Ovary (tissue), 9 donors: ENCODE results near the gene ITIH1. TPM values are rescaled to one million over a fixed set of nuclear protein-coding genes. Genes with fewer than 3 reads are reported as not detected.

Experiments used
- DNase-seq, 5 donors: peaks; one replicate each; pipeline ENCODE4 v3.0.0-alpha.2; 2019 to 2020
- H3K27ac ChIP-seq, 2 donors: fragments of 200-600 bp; one replicate each; pipeline versions ENCODE4 v1.5.1 to v1.8.0; 2019 to 2022
- H3K27me3 ChIP-seq: fragments of 200-600 bp; one replicate; pipeline ENCODE4 v1.8.0; 2022
- H3K36me3 ChIP-seq: fragments of 200-600 bp; sonication (generic); one replicate; pipeline ENCODE4 v1.5.1; 2019
- H3K4me1 ChIP-seq: one replicate; pipeline ENCODE4 v1.8.1; 2013; ENCODE audit warnings: mild to moderate bottlenecking, moderate library complexity; ENCODE audit not compliant: insufficient read depth
- H3K4me3 ChIP-seq: fragments of 200-600 bp; sonication (generic); one replicate; pipeline ENCODE4 v1.5.1; 2017
- H3K9me3 ChIP-seq, 2 donors: fragments of 200-600 bp in 1 of 2; sonication (generic) in 1 of 2; one replicate each; pipeline versions ENCODE4 v1.5.1 to v1.8.1; 2013 to 2019; ENCODE audit warnings: mild to moderate bottlenecking in 1 of 2, moderate library complexity in 1 of 2
- EP300 ChIP-seq: sonication (generic); formaldehyde crosslinking; IDR thresholded peaks from one replicate; pipeline ENCODE4 v1.6.1; 2017; ENCODE audit warnings: antibody characterized with exemption
- POLR2A ChIP-seq: fragments of 450-650 bp; IDR thresholded peaks from one replicate; pipeline ENCODE4 v1.6.1; 2017; ENCODE audit warnings: antibody characterized with exemption, mild to moderate bottlenecking, moderate library complexity
- WGBS, 3 donors: extraction: QIAGEN DNeasy Blood & Tissue Kit in 1 of 3; methylation state at CpG; one replicate each; pipeline versions ENCODE4 v1.1.5 to v1.1.7; 2013 to 2017; 5-methylcytosine and 5-hydroxymethylcytosine counted together
- intact Hi-C, 4 donors: fragments of 100-400 bp; cut with DNase I; formaldehyde crosslinking; loops; one replicate each; pipeline versions ENCODE4 v1.11.0 to v1.15.1; 2022 to 2023
- polyA plus RNA-seq, 2 donors: library from polyadenylated mRNA; stranded (reverse); fragments of 200-250 nt in 1 of 2; fragments of 350-450 nt in 1 of 2; fragmentation: Illumina TruSeq in 1 of 2; extraction: RNeasy Lipid Tissue Mini Kit (QIAGEN cat#74804) in 1 of 2; gene quantifications; one replicate each; pipeline ENCODE4 v1.2.3, GENCODE V29; 2013 to 2014
- total RNA-seq, 7 donors: library from RNA; depleted of rRNA in 2 of 7; stranded (reverse); fragments of >200 nt in 2 of 7; fragmentation: NEBNext Ultra II Directional in 3 of 7; extraction: Animal tissue kit (Norgen Biotek cat#: 25700) in 3 of 7; gene quantifications; one replicate each; pipeline versions ENCODE4 v1.1.0 to v1.2.4, GENCODE V29; 2016 to 2023
- TF ChIP-seq, protein P1 (sequence below), 3 donors: fragments of 450-650 bp in 2 of 3; fragments of 200-600 bp in 1 of 3; IDR thresholded peaks; one replicate each; pipeline versions ENCODE4 v1.5.1 to v1.8.0; 2016 to 2022; ENCODE audit warnings: antibody characterized with exemption in 3 of 3, mild to moderate bottlenecking in 1 of 3
- donor health status: DM: no; HTN: no; CAD: no; lungs with moderate emphysema.
- donor health status: DM: no; HTN: no; CAD: no.
- donor health status: Bipolar disorder and iron deficiency.
- donor health status: DM: yes; HTN: yes; CAD: no.
- donor health status: DM: no; HTN: no; CAD: no.
- donor health status: DM: yes; HTN: yes; CAD: no.

Gene ITIH1
- total and polyA plus RNA-seq, 9 donors: 0.42 to 0.79 (median 0.49) TPM; not detected in 5

DNA sequence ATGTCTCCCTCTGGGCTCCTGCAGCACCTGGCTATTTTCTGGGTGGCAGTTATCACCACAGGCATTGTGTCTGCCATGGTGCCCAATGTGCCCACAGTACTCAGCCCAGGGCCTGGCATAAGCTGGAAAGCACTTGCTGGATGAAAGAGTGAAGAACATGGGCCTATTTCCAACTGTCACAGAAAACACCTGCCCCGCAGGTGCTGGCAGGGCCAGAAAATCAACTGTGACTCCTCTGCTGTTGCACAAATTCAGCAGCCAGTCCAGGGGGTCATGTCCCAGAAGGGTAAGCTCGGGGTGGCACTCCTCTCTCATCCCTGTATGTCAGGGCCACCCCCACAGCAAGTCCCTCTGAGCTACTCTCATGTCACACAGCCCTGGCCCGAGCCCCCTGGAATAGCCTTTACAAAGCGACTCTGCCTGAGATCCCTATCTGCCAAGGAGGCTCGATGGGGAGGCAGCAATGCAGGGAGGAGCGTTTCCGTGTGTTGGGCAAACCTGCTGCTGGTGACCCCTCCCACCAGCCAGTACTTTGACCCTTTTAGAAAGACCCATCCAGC is 34.1 kb downstream of the ITIH1 start:
- Histone ChIP-seq H3K27me3 (no peaks in the 10 kb centered on the region), H3K27ac (no peak overlapping the region), H3K9me3 (no peaks in the 10 kb centered on the region), H3K4me1 (no peaks in the 10 kb centered on the region), H3K4me3 (no peak overlapping the region), H3K36me3 (no peaks in the 10 kb centered on the region)
- WGBS, 3 donors: 74 to 75% (median 75%) methylated on average over 7 of the region's 7 CpGs
- no peak for TF ChIP-seq POLR2A
- no peak for TF ChIP-seq EP300
- TF ChIP-seq, protein P1, sequence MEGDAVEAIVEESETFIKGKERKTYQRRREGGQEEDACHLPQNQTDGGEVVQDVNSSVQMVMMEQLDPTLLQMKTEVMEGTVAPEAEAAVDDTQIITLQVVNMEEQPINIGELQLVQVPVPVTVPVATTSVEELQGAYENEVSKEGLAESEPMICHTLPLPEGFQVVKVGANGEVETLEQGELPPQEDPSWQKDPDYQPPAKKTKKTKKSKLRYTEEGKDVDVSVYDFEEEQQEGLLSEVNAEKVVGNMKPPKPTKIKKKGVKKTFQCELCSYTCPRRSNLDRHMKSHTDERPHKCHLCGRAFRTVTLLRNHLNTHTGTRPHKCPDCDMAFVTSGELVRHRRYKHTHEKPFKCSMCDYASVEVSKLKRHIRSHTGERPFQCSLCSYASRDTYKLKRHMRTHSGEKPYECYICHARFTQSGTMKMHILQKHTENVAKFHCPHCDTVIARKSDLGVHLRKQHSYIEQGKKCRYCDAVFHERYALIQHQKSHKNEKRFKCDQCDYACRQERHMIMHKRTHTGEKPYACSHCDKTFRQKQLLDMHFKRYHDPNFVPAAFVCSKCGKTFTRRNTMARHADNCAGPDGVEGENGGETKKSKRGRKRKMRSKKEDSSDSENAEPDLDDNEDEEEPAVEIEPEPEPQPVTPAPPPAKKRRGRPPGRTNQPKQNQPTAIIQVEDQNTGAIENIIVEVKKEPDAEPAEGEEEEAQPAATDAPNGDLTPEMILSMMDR (IDR thresholded peaks at IDR 0.05): no peak
- intact Hi-C loops: no loop called here
- DNase-seq: no peak

- H3K4me1 ChIP-seq: no peaks in the 10 kb centered on the region
- WGBS, 3 donors: 71 to 86% (median 71%) methylated on average over 8 of the region's 8 CpGs
- H3K27ac ChIP-seq: no peak overlapping the region
- no peak overlapping the region for H3K4me3 ChIP-seq
- no peak for TF ChIP-seq POLR2A
- no peak for TF ChIP-seq EP300
- TF ChIP-seq, protein P1 (IDR thresholded peaks at IDR 0.05): no peak
- DNase-seq: no peak
- no peaks in the 10 kb centered on the region for H3K36me3 ChIP-seq
- no peaks in the 10 kb centered on the region for H3K9me3 ChIP-seq
- H3K27me3 ChIP-seq: no peaks in the 10 kb centered on the region
- intact Hi-C loops: no loop called here
These were observed 36.4 kb downstream of the ITIH1 start for GRCh38 chr3:52813810-52814209.

DNA sequence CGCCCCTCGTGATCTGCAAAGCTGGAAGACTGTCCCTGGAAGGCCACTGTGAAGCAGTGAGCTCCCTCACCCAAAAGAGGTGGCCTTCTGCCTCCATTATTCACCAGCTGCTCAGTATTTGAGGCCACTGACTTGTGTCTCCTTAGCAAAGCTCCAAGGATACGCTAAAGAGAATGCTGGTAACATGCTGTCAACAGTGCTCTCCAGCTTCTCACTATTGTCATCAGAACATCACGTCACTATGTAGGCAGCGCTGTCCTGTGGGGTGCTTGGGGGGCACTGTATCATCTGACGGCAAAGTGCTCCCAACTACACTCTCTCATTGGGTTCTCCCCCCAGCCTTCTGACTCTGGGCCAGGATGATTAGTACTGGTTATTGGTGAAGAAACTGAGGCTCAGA is 38.8 kb downstream of the ITIH1 start:
- no peak for TF ChIP-seq POLR2A
- no peak for TF ChIP-seq EP300
- TF ChIP-seq, protein P1 (IDR thresholded peaks at IDR 0.05): no peak
- Histone ChIP-seq H3K9me3 (no peaks in the 10 kb centered on the region), H3K4me3 (no peak overlapping the region), H3K27me3 (no peaks in the 10 kb centered on the region), H3K27ac (no peak overlapping the region), H3K4me1 (no peaks in the 10 kb centered on the region), H3K36me3 (no peaks in the 10 kb centered on the region)
- 88 to 92% (median 89%) methylated on average over 6 of the region's 6 CpGs for WGBS, 3 donors
- DNase-seq: no peak
- intact Hi-C loops: no loop called here

DNA sequence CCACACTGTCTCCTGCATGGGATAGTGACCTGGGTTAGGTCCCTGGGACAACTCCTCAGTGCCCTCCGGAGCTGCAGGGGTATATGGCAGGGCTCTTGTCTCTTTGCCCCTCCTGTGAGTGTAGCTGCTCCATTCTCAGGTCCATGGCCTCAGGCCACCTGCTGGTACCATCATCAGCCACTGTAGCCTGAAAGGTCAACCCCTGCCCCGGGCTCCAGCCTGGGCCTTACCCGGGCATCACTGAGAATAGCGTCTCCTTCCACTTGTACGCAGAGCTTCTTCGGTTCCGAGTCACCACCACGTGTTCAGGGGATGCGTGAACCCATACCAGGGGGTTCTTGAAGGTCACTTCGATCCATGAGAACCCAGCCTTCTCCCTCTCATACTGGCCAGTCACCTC is 39.3 kb downstream of the ITIH1 start:
- Histone ChIP-seq H3K4me1 (no peaks in the 10 kb centered on the region), H3K9me3 (no peaks in the 10 kb centered on the region), H3K4me3 (no peak overlapping the region), H3K27me3 (no peaks in the 10 kb centered on the region), H3K36me3 (no peaks in the 10 kb centered on the region), H3K27ac (no peak overlapping the region)
- WGBS, 3 donors: 90 to 91% (median 90%) methylated on average over 10 of the region's 10 CpGs
- TF ChIP-seq, protein P1 (IDR thresholded peaks at IDR 0.05): no peak
- TF ChIP-seq EP300 (no peak), POLR2A (no peak)
- no peak for DNase-seq
- intact Hi-C loops: no loop called here
